Measurements from ENCODE around the gene TMEM131L.

The TMEM131L gene

DNA sequence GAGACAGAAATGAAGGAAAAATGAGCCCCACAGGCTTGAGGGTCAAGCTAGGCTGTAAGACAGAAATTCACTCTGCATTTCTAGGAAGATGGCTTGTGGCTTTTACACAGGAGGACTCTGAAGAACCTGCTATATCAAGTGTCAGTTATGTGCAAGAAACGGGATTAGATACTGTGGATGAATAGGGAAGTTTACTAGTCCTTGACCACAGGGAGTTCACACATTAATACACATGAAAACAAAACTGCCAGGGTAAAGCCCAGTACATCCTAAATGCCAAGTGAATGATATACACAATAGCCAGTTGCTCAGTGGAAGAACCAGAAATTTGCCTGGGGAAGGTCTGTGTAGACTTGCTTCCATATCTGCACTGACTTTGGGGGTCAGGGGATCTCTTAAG lies 53.5 kb downstream of the TMEM131L start:
- Histone ChIP-seq H3K9ac (ENCODE audit: low read length) (no peak overlapping the region), H4K5ac (ENCODE audit: low read length) (no peak overlapping the region), H3K27ac (ENCODE audit: low read depth, low read length) (no peak overlapping the region), H3K4ac (ENCODE audit: low read depth, low read length) (no peak overlapping the region), H4K8ac (ENCODE audit: low read depth, low read length) (no peak overlapping the region), H3K23ac (ENCODE audit: low read length) (no peak overlapping the region), H2BK120ac (ENCODE audit: low read depth, low read length) (no peak overlapping the region), H3K18ac (ENCODE audit: low read length) (no peak overlapping the region), H3K27me3 (ENCODE audit: insufficient read depth, low read length, poor library complexity) (no peaks in the 10 kb centered on the region), H2BK5ac (ENCODE audit: low read length) (no peak overlapping the region), H3K4me2 (ENCODE audit: low read length) (no peak overlapping the region), H3K79me2 (ENCODE audit: control insufficient read depth, insufficient read depth, low read length) (peaks cover 2% of the 10 kb centered on the region), H3K36me3 (ENCODE audit: control insufficient read depth, insufficient read depth, low read length) (no peaks in the 10 kb centered on the region), H2BK15ac (replicated peaks; ENCODE audit: low read depth) (no peak overlapping the region), H2AK5ac (ENCODE audit: low read length) (no peak overlapping the region), H3K4me1 (ENCODE audit: control insufficient read depth, low read depth, low read length) (peaks cover 14% of the 10 kb centered on the region), H3K56ac (ENCODE audit: low read length) (no peak overlapping the region), H3K79me1 (ENCODE audit: low read length) (peaks cover 7% of the 10 kb centered on the region), H3K4me3 (ENCODE audit: low read length) (no peak overlapping the region)
- no peak for DNase-seq
- no CpG with 5 or more reads among the region's 1 CpG for WGBS (ENCODE audit: extremely low coverage, insufficient coverage, low lambda C conversion rate)

DNA sequence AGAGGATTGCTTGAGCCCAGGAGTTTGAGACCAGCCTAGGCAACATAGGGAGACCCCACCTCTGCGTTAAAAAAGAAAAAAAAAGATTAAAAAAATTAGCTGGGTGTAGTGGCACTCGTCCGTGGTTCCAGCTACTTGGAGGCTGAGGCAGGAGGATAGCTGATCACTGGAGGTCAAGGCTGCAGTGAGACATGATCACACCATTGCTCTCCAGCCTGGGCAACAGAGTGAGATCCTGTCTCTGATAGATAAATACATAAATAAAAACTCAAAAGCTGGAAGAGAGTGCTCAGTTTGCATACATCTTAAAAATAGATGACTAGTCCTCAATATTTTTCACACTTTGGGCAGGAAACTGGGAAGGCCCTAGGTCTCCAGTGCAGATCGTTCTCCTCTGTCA lies 54.1 kb downstream of the TMEM131L start:
- H3K4me1 ChIP-seq (ENCODE audit: control insufficient read depth, low read depth, low read length), result peaks cover 14% of the 10 kb centered on the region
- H3K27ac ChIP-seq (ENCODE audit: low read depth, low read length), result no peak overlapping the region
- H3K4me2 ChIP-seq (ENCODE audit: low read length), result no peak overlapping the region
- no peak overlapping the region for H3K56ac ChIP-seq (ENCODE audit: low read length)
- no peak for DNase-seq
- no peaks in the 10 kb centered on the region for H3K27me3 ChIP-seq (ENCODE audit: insufficient read depth, low read length, poor library complexity)
- peaks cover 2% of the 10 kb centered on the region for H3K79me2 ChIP-seq (ENCODE audit: control insufficient read depth, insufficient read depth, low read length)
- H4K8ac ChIP-seq (ENCODE audit: low read depth, low read length), result no peak overlapping the region
- no peaks in the 10 kb centered on the region for H3K36me3 ChIP-seq (ENCODE audit: control insufficient read depth, insufficient read depth, low read length)
- H3K4me3 ChIP-seq (ENCODE audit: low read length), result no peak overlapping the region
- no peak overlapping the region for H2BK120ac ChIP-seq (ENCODE audit: low read depth, low read length)
- no peak overlapping the region for H2AK5ac ChIP-seq (ENCODE audit: low read length)
- WGBS (ENCODE audit: extremely low coverage, insufficient coverage, low lambda C conversion rate), result no CpG with 5 or more reads among the region's 4 CpGs
- H2BK5ac ChIP-seq (ENCODE audit: low read length), result no peak overlapping the region
- no peak overlapping the region for H2BK15ac ChIP-seq (replicated peaks; ENCODE audit: low read depth)
- H3K9ac ChIP-seq (ENCODE audit: low read length), result no peak overlapping the region
- no peak overlapping the region for H3K18ac ChIP-seq (ENCODE audit: low read length)
- no peak overlapping the region for H3K23ac ChIP-seq (ENCODE audit: low read length)
- H3K4ac ChIP-seq (ENCODE audit: low read depth, low read length), result no peak overlapping the region
- no peak overlapping the region for H4K5ac ChIP-seq (ENCODE audit: low read length)
- peaks cover 10% of the 10 kb centered on the region for H3K79me1 ChIP-seq (ENCODE audit: low read length)

DNA sequence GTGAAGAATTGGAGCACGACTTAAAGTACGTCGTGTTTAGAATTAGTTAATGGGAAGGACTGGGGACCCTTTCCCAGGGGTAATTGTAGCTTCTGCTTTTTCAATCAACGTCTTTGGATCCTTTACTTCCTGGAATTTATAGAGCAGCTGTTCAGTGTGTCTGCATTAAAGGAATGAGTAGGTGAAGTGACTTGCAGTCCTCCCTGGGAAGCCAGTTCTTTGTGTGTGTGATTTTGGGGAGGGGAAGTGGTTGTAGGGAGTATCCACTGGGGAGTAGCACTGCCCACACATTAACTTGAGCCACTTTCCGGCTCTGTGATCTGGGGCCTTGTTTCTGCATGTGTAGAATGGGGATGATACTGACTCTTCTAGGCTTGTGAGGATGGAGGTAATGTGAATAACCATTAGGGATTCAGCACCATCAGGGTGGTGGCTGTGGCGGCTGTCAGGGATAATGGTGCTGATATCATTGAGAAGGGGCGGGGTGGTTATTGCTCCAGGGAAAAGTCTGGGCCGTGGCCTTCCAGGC lies 54.7 kb downstream of the TMEM131L start:
- no peak overlapping the region for H3K4ac ChIP-seq (ENCODE audit: low read depth, low read length)
- peaks cover 2% of the 10 kb centered on the region for H3K79me2 ChIP-seq (ENCODE audit: control insufficient read depth, insufficient read depth, low read length)
- H2AK5ac ChIP-seq (ENCODE audit: low read length), result no peak overlapping the region
- no peak overlapping the region for H2BK5ac ChIP-seq (ENCODE audit: low read length)
- whole genome bisulfite sequencing (ENCODE audit: extremely low coverage, insufficient coverage, low lambda C conversion rate), result 100% methylated on average over 3 of the region's 8 CpGs
- no peak overlapping the region for H3K27ac ChIP-seq (ENCODE audit: low read depth, low read length)
- peaks cover 10% of the 10 kb centered on the region for H3K79me1 ChIP-seq (ENCODE audit: low read length)
- no peak overlapping the region for H3K18ac ChIP-seq (ENCODE audit: low read length)
- no peak overlapping the region for H3K23ac ChIP-seq (ENCODE audit: low read length)
- no peak overlapping the region for H3K4me3 ChIP-seq (ENCODE audit: low read length)
- H2BK15ac ChIP-seq (replicated peaks; ENCODE audit: low read depth), result no peak overlapping the region
- no peak overlapping the region for H4K8ac ChIP-seq (ENCODE audit: low read depth, low read length)
- H3K36me3 ChIP-seq (ENCODE audit: control insufficient read depth, insufficient read depth, low read length), result no peaks in the 10 kb centered on the region
- no peak overlapping the region for H4K5ac ChIP-seq (ENCODE audit: low read length)
- no peaks in the 10 kb centered on the region for H3K27me3 ChIP-seq (ENCODE audit: insufficient read depth, low read length, poor library complexity)
- peaks cover 14% of the 10 kb centered on the region for H3K4me1 ChIP-seq (ENCODE audit: control insufficient read depth, low read depth, low read length)
- no peak overlapping the region for H3K9ac ChIP-seq (ENCODE audit: low read length)
- no peak overlapping the region for H3K56ac ChIP-seq (ENCODE audit: low read length)
- DNase-seq, result no peak
- no peak overlapping the region for H2BK120ac ChIP-seq (ENCODE audit: low read depth, low read length)
- H3K4me2 ChIP-seq (ENCODE audit: low read length), result no peak overlapping the region

DNA sequence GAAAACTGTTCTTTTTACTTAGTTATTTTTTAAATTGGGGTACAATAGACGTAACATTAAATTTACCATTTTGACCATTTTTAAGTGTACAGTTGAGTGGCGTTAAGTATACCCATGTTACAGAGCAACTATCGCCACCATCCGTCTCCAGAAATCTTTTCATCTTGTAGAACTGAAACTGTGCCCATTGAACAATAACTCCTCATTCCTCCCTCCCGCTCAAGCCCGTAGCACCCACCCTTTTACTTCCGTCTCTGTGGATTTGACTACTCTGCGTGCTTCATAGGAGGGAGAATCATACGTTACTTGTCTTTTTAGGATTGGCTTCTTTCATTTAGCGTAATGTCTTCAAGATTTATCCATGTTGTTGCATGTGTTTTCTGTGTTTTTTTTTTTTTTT lies 55.3 kb downstream of the TMEM131L start:
- DNase-seq, result no peak
- peaks cover 14% of the 10 kb centered on the region for H3K4me1 ChIP-seq (ENCODE audit: control insufficient read depth, low read depth, low read length)
- H3K27me3 ChIP-seq (ENCODE audit: insufficient read depth, low read length, poor library complexity), result no peaks in the 10 kb centered on the region
- H3K9ac ChIP-seq (ENCODE audit: low read length), result no peak overlapping the region
- WGBS (ENCODE audit: extremely low coverage, insufficient coverage, low lambda C conversion rate), result no CpG with 5 or more reads among the region's 10 CpGs
- no peak overlapping the region for H2BK5ac ChIP-seq (ENCODE audit: low read length)
- H3K23ac ChIP-seq (ENCODE audit: low read length), result no peak overlapping the region
- peaks cover 13% of the 10 kb centered on the region for H3K79me1 ChIP-seq (ENCODE audit: low read length)
- no peak overlapping the region for H4K8ac ChIP-seq (ENCODE audit: low read depth, low read length)
- H3K18ac ChIP-seq (ENCODE audit: low read length), result no peak overlapping the region
- no peak overlapping the region for H4K5ac ChIP-seq (ENCODE audit: low read length)
- H2BK15ac ChIP-seq (replicated peaks; ENCODE audit: low read depth), result no peak overlapping the region
- H3K4me3 ChIP-seq (ENCODE audit: low read length), result no peak overlapping the region
- H2AK5ac ChIP-seq (ENCODE audit: low read length), result no peak overlapping the region
- no peak overlapping the region for H3K27ac ChIP-seq (ENCODE audit: low read depth, low read length)
- no peak overlapping the region for H2BK120ac ChIP-seq (ENCODE audit: low read depth, low read length)
- H3K79me2 ChIP-seq (ENCODE audit: control insufficient read depth, insufficient read depth, low read length), result peaks cover 2% of the 10 kb centered on the region
- no peaks in the 10 kb centered on the region for H3K36me3 ChIP-seq (ENCODE audit: control insufficient read depth, insufficient read depth, low read length)
- no peak overlapping the region for H3K4me2 ChIP-seq (ENCODE audit: low read length)
- no peak overlapping the region for H3K4ac ChIP-seq (ENCODE audit: low read depth, low read length)
- H3K56ac ChIP-seq (ENCODE audit: low read length), result no peak overlapping the region

DNA sequence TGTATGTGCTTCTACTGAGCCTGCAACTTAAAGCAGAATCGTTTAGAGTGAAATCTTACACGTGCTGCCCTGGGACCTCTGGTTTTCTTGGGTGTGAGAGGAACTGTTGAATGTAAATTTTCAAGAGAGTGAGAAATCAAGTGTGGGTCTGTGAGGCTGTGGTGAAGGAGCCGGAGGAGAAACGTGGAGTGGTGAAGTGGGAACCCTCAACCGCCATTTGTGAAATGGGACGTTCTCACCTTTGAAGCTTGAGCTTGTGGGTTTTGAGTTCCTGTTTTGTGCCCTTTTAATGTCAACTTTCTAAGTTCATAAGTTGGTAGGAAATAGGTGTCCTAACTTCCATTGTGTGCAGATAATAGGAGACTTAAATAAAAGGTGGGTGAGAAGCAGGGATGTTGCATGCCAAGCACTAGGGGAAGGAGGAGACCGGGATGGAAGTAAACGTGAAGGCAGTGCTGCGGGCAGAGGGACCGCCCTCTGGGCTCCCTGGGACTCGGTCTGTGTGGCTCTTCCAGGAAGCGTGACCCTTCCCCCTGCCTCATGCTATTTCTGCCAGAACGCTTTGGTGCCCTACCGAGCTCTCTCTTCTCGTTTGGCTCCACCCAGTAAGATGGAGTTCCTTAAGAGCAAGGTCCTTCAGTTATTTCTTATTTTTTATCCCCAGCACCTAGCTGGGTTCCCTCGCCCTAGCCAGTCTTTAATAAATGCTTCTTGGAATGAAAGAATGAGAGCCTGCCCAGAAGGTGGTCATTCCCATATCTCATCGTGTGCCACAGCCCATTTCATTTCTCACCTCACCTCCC lies 56.0 kb downstream of the TMEM131L start:
- H3K4me1 ChIP-seq (ENCODE audit: control insufficient read depth, low read depth, low read length), result peaks cover 14% of the 10 kb centered on the region
- H3K27ac ChIP-seq (ENCODE audit: low read depth, low read length), result peak overlapping the region; percentile 14
- peak overlapping the region; percentile 58 for H3K56ac ChIP-seq (ENCODE audit: low read length)
- H3K36me3 ChIP-seq (ENCODE audit: control insufficient read depth, insufficient read depth, low read length), result no peaks in the 10 kb centered on the region
- no CpG with 5 or more reads among the region's 17 CpGs for WGBS (ENCODE audit: extremely low coverage, insufficient coverage, low lambda C conversion rate)
- no peak overlapping the region for H3K4me3 ChIP-seq (ENCODE audit: low read length)
- no peak overlapping the region for H3K23ac ChIP-seq (ENCODE audit: low read length)
- H2AK5ac ChIP-seq (ENCODE audit: low read length), result peak overlapping the region; percentile 67
- DNase-seq, result peak; percentile 70
- no peak overlapping the region for H3K4me2 ChIP-seq (ENCODE audit: low read length)
- no peak overlapping the region for H3K4ac ChIP-seq (ENCODE audit: low read depth, low read length)
- no peak overlapping the region for H2BK15ac ChIP-seq (replicated peaks; ENCODE audit: low read depth)
- no peak overlapping the region for H4K5ac ChIP-seq (ENCODE audit: low read length)
- H2BK120ac ChIP-seq (ENCODE audit: low read depth, low read length), result no peak overlapping the region
- H3K79me1 ChIP-seq (ENCODE audit: low read length), result peaks cover 16% of the 10 kb centered on the region
- H4K8ac ChIP-seq (ENCODE audit: low read depth, low read length), result no peak overlapping the region
- no peak overlapping the region for H3K18ac ChIP-seq (ENCODE audit: low read length)
- no peak overlapping the region for H3K9ac ChIP-seq (ENCODE audit: low read length)
- no peak overlapping the region for H2BK5ac ChIP-seq (ENCODE audit: low read length)
- peaks cover 2% of the 10 kb centered on the region for H3K79me2 ChIP-seq (ENCODE audit: control insufficient read depth, insufficient read depth, low read length)
- no peaks in the 10 kb centered on the region for H3K27me3 ChIP-seq (ENCODE audit: insufficient read depth, low read length, poor library complexity)

DNA sequence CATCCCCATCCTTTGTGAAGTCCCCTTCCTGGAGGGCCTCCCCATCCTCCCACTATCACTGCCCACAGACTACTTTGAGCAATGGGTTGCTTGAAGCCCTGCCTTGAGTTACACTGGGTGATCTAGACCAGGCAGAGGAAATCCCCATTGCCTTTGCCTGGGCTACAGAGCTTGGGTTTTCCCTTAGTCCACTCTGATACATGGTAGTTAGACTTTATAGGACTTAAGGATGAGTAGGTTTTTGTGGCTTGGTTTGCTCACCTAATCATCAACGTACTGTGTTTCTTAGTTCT lies 56.6 kb downstream of the TMEM131L start:
- H3K4me1 ChIP-seq (ENCODE audit: control insufficient read depth, low read depth, low read length), result peaks cover 14% of the 10 kb centered on the region
- H3K4me3 ChIP-seq (ENCODE audit: low read length), result no peak overlapping the region
- H2AK5ac ChIP-seq (ENCODE audit: low read length), result peak overlapping the region; percentile 67
- no peaks in the 10 kb centered on the region for H3K36me3 ChIP-seq (ENCODE audit: control insufficient read depth, insufficient read depth, low read length)
- no peak overlapping the region for H3K9ac ChIP-seq (ENCODE audit: low read length)
- WGBS (ENCODE audit: extremely low coverage, insufficient coverage, low lambda C conversion rate), result no CpG with 5 or more reads among the region's 1 CpG
- H2BK120ac ChIP-seq (ENCODE audit: low read depth, low read length), result no peak overlapping the region
- peak overlapping the region; percentile 58 for H3K56ac ChIP-seq (ENCODE audit: low read length)
- peaks cover 4% of the 10 kb centered on the region for H3K79me2 ChIP-seq (ENCODE audit: control insufficient read depth, insufficient read depth, low read length)
- no peak overlapping the region for H3K4ac ChIP-seq (ENCODE audit: low read depth, low read length)
- H2BK15ac ChIP-seq (replicated peaks; ENCODE audit: low read depth), result no peak overlapping the region
- H4K5ac ChIP-seq (ENCODE audit: low read length), result no peak overlapping the region
- peaks cover 19% of the 10 kb centered on the region for H3K79me1 ChIP-seq (ENCODE audit: low read length)
- no peak overlapping the region for H3K18ac ChIP-seq (ENCODE audit: low read length)
- no peaks in the 10 kb centered on the region for H3K27me3 ChIP-seq (ENCODE audit: insufficient read depth, low read length, poor library complexity)
- H3K23ac ChIP-seq (ENCODE audit: low read length), result no peak overlapping the region
- H3K27ac ChIP-seq (ENCODE audit: low read depth, low read length), result no peak overlapping the region
- no peak overlapping the region for H3K4me2 ChIP-seq (ENCODE audit: low read length)
- H2BK5ac ChIP-seq (ENCODE audit: low read length), result no peak overlapping the region
- H4K8ac ChIP-seq (ENCODE audit: low read depth, low read length), result no peak overlapping the region
- no peak for DNase-seq

All from mesendoderm (in vitro differentiated cells).